ENCODE measurements around the gene SEMA6D.

Gene SEMA6D, protein sequence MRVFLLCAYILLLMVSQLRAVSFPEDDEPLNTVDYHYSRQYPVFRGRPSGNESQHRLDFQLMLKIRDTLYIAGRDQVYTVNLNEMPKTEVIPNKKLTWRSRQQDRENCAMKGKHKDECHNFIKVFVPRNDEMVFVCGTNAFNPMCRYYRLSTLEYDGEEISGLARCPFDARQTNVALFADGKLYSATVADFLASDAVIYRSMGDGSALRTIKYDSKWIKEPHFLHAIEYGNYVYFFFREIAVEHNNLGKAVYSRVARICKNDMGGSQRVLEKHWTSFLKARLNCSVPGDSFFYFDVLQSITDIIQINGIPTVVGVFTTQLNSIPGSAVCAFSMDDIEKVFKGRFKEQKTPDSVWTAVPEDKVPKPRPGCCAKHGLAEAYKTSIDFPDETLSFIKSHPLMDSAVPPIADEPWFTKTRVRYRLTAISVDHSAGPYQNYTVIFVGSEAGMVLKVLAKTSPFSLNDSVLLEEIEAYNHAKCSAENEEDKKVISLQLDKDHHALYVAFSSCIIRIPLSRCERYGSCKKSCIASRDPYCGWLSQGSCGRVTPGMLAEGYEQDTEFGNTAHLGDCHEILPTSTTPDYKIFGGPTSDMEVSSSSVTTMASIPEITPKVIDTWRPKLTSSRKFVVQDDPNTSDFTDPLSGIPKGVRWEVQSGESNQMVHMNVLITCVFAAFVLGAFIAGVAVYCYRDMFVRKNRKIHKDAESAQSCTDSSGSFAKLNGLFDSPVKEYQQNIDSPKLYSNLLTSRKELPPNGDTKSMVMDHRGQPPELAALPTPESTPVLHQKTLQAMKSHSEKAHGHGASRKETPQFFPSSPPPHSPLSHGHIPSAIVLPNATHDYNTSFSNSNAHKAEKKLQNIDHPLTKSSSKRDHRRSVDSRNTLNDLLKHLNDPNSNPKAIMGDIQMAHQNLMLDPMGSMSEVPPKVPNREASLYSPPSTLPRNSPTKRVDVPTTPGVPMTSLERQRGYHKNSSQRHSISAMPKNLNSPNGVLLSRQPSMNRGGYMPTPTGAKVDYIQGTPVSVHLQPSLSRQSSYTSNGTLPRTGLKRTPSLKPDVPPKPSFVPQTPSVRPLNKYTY

DNA sequence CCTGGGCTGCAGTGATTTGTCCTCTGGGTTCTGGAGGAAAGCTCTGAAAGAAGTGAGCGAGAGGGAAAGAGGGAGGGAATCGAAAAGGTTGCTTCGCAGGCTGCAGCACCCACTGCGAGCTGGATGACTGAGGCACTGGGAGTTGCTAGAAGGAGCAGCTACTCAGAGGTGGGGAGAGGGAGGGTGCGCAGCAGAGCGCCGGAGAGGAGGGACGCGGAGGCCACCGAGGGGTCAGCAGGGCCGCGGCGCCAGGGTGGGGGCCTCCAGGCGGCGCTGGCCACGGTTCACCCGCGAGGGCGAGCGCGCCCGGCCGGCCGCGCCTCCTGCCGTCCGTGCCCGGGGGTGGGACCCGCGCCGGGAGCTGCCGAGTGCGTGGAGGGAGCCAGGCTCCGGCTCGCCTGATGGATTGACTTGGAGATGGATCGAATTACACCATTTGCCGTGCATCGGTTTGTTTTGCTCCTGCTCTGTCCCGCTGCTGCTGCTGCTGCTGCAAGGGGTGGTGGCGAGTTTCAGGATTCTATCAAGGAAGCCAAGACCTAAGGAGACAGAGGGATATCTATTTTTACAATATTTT is at the start of gene SEMA6D:
Gene SEMA6D, plus strand, starts transcription at position 470 of the 577 bp plus-strand sequence. CDS start 42,294 bp downstream, outside the sequence.
- TF ChIP-seq, protein P1, sequence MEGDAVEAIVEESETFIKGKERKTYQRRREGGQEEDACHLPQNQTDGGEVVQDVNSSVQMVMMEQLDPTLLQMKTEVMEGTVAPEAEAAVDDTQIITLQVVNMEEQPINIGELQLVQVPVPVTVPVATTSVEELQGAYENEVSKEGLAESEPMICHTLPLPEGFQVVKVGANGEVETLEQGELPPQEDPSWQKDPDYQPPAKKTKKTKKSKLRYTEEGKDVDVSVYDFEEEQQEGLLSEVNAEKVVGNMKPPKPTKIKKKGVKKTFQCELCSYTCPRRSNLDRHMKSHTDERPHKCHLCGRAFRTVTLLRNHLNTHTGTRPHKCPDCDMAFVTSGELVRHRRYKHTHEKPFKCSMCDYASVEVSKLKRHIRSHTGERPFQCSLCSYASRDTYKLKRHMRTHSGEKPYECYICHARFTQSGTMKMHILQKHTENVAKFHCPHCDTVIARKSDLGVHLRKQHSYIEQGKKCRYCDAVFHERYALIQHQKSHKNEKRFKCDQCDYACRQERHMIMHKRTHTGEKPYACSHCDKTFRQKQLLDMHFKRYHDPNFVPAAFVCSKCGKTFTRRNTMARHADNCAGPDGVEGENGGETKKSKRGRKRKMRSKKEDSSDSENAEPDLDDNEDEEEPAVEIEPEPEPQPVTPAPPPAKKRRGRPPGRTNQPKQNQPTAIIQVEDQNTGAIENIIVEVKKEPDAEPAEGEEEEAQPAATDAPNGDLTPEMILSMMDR (IDR thresholded peaks at IDR 0.05; ENCODE audit: borderline replicate concordance, control extremely low read depth, extremely low read depth, insufficient read depth, missing control alignments), result peak; percentile 22
- in situ Hi-C loops (cut with MboI; ENCODE audit: low sequenced_read_pairs, unreplicated experiment), result no loop called here
- peak; percentile 57 for DNase-seq (ENCODE audit: low spot score)

DNA sequence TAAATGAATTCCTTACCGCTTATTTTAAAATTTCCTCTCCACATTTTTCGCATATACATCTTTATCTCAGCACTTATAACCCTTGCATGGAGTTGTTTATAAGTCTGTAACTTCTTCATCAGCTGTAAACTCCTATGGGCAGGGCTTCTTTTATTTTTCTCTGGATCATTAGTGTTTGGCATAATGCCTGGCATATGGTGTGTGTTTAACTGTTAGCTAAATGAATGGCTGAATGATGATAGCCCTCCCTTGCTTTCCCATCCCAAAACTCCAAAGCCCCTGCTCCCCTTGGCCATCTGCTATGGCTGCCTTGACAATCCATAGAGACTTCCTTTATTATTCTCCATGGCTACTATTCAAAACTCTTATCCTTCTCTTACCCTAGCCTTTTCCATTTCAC is 48.1 kb upstream of the SEMA6D start:
- in situ Hi-C loops (cut with MboI; ENCODE audit: low sequenced_read_pairs, unreplicated experiment), result no loop called here
- TF ChIP-seq, protein P1 (IDR thresholded peaks at IDR 0.05; ENCODE audit: borderline replicate concordance, control extremely low read depth, extremely low read depth, insufficient read depth, missing control alignments), result no peak
- no peak for DNase-seq (ENCODE audit: low spot score)

DNA sequence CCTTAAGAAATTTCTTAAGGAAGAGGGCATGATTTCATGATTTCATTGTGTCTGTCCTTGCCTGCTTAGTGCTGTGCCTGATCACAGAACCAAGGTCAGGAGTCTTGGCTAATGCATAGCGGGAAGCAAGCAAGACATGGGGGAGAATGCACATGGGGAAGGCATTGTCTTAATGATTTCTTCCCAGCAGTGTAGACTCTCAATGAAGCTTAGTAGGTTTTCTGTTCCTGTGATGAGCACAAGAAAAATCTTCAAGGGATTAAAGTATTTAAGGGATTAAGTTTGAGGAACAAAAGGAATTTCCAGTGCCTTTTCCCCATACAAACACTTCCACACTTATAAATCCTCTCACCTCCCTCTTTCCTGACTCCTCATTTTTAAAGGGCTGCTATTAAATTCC is 46.9 kb upstream of the SEMA6D start:
- TF ChIP-seq, protein P1 (IDR thresholded peaks at IDR 0.05; ENCODE audit: borderline replicate concordance, control extremely low read depth, extremely low read depth, insufficient read depth, missing control alignments), result no peak
- in situ Hi-C loops (cut with MboI; ENCODE audit: low sequenced_read_pairs, unreplicated experiment), result no loop called here
- no peak for DNase-seq (ENCODE audit: low spot score)

DNA sequence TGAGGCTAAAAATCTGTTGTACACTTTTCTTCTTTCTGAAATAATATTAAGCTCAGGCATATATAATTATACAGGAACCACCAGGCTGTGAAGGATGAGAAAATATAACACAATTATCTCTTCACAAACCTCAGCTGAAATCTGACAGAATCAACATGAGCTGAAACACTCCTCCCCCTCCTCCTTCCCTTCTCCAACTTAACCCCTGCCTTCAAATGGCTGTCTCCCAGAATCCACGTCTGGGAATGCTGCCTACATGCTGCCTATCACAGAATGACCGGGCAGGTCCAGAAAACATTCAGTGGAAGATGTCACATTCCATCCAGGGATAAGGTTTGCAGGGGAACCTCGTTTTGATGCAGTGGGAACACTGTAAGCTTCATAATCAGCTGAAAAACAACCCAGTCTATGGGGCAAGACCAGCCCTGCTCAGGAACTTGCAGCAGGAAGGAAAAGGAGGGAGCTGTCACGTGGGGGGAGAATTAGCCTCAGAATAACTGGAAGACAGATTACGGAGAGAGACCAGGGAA is 44.0 kb upstream of the SEMA6D start:
- in situ Hi-C loops (cut with MboI; ENCODE audit: low sequenced_read_pairs, unreplicated experiment), result no loop called here
- TF ChIP-seq, protein P1 (IDR thresholded peaks at IDR 0.05; ENCODE audit: borderline replicate concordance, control extremely low read depth, extremely low read depth, insufficient read depth, missing control alignments), result no peak
- DNase-seq (ENCODE audit: low spot score), result no peak

DNA sequence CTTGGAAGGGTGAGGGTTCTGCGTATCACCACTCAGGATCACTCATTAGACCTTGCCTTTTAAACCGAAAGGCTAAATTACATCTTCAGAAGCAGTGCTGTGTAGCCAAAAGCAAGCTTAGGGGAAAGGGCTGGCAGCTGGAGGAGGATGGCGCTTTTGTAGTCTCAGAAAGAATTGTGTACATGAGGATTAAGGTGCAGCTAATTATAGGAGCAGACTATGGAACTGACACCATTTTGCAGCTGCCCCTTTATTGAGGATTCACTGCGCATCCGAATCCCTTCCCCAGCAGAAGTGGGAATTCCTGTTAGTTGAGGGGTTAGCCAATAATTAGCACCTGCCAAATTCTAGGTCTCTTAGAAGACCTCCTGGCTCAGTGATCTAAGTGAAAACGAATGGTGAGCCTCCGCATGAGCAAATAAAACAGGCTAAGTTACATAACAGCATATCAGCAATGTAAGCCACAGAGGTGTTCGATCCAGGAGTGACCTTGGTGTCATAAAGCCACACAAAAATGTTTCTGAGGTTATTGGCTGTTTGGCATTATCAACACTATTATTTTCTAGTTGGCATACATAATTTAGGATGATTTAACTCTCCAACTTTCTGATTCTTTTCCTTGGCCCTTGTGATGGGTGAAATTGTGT is 42.6 kb upstream of the SEMA6D start:
- in situ Hi-C loops (cut with MboI; ENCODE audit: low sequenced_read_pairs, unreplicated experiment), result no loop called here
- TF ChIP-seq, protein P1 (IDR thresholded peaks at IDR 0.05; ENCODE audit: borderline replicate concordance, control extremely low read depth, extremely low read depth, insufficient read depth, missing control alignments), result no peak
- no peak for DNase-seq (ENCODE audit: low spot score)

All from GM13976 (cell line).